Measurements from ENCODE around the gene ADGRF5. TPM values are rescaled to one million over a fixed set of nuclear protein-coding genes. Genes with fewer than 3 reads are reported as not detected.

Gene ADGRF5
- total RNA-seq, 3 donors from 2014 or later (not counting 1 experiment from before 2014, with no cell fraction given), result not detected

DNA sequence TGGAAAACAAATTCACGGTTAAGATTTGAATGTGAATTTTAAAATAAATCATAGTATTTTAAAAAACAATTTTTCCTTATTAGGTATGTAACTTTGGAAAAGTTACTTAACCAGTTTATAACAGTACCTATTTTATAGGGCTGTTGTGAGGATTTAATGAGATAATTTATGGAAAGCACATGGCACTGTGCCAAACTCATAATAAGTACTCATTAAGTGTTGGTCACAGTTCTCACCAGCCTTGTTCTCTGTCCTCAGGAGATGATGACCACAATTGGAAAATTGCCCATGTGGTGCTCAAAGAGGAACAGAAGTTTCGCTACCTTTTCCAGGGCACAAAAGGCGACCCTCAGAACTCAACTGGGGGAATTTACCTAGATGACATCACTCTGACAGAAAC lies 88.9 kb downstream of the ADGRF5 start:
- peaks cover 0 to 17% of the 10 kb centered on the region in 2 donors for H3K27me3 Mint-ChIP-seq (ENCODE audit: low read depth in 2 of 2)
- Histone ChIP-seq H3K9me3 (ENCODE audit: control insufficient read depth, insufficient read depth, low read length) (no peaks in the 10 kb centered on the region), H3K27ac (ENCODE audit: low read length) (no peak overlapping the region), H3K36me3 (ENCODE audit: control insufficient read depth, insufficient read depth, low read length) (no peaks in the 10 kb centered on the region), H3K4me3 (ENCODE audit: low read length) (no peak overlapping the region), H3K4me1 (ENCODE audit: control insufficient read depth, insufficient read depth, low read length) (no peaks in the 10 kb centered on the region), H3K27me3 (ENCODE audit: control insufficient read depth, insufficient read depth, low read length) (no peaks in the 10 kb centered on the region)
- H3K36me3 Mint-ChIP-seq, result no peaks in the 10 kb centered on the region
- WGBS (ENCODE audit: insufficient coverage), result 62% methylated on average over 2 of the region's 3 CpGs
- H3K4me1 Mint-ChIP-seq, result no peaks in the 10 kb centered on the region
- H3K4me3 Mint-ChIP-seq, result no peak overlapping the region
- ATAC-seq (no peak), DNase-seq (no peak)
- H3K9me3 Mint-ChIP-seq, result no peaks in the 10 kb centered on the region
- H3K27ac Mint-ChIP-seq, result no peak overlapping the region
- intact Hi-C loops (cut with micrococcal nuclease), result no loop called here
- TF ChIP-seq, protein P1, sequence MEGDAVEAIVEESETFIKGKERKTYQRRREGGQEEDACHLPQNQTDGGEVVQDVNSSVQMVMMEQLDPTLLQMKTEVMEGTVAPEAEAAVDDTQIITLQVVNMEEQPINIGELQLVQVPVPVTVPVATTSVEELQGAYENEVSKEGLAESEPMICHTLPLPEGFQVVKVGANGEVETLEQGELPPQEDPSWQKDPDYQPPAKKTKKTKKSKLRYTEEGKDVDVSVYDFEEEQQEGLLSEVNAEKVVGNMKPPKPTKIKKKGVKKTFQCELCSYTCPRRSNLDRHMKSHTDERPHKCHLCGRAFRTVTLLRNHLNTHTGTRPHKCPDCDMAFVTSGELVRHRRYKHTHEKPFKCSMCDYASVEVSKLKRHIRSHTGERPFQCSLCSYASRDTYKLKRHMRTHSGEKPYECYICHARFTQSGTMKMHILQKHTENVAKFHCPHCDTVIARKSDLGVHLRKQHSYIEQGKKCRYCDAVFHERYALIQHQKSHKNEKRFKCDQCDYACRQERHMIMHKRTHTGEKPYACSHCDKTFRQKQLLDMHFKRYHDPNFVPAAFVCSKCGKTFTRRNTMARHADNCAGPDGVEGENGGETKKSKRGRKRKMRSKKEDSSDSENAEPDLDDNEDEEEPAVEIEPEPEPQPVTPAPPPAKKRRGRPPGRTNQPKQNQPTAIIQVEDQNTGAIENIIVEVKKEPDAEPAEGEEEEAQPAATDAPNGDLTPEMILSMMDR (IDR thresholded peaks at IDR 0.05), result no peak

DNA sequence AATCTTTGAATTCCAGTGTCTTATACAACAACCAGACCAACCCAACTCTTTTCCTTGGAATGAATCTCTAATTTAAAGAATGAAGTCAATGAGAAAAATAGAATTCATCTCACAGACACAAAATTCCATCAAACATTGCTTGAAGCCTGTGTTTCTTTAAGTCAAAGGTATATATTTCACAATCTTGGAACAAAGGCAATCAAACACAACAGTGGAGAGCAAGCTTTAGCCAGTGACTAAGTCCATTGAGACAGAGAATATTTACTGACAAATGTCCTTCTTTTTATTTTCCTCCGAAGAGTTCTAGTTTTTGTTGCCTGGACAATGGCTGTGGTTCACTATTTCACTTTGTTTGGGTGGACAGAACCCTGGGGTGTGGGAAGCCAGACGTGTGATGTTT lies 92.8 kb downstream of the ADGRF5 start:
- Mint-ChIP-seq H3K4me1 (no peaks in the 10 kb centered on the region), H3K27ac (no peak overlapping the region), H3K36me3 (no peaks in the 10 kb centered on the region), H3K4me3 (no peak overlapping the region), H3K9me3 (no peaks in the 10 kb centered on the region), H3K27me3 (ENCODE audit: low read depth in 2 of 2) (peaks cover 0 to 16% of the 10 kb centered on the region in 2 donors)
- TF ChIP-seq, protein P1 (IDR thresholded peaks at IDR 0.05), result no peak
- Histone ChIP-seq H3K4me1 (ENCODE audit: control insufficient read depth, insufficient read depth, low read length) (no peaks in the 10 kb centered on the region), H3K27me3 (ENCODE audit: control insufficient read depth, insufficient read depth, low read length) (no peaks in the 10 kb centered on the region), H3K4me3 (ENCODE audit: low read length) (no peak overlapping the region), H3K27ac (ENCODE audit: low read length) (no peak overlapping the region), H3K36me3 (ENCODE audit: control insufficient read depth, insufficient read depth, low read length) (no peaks in the 10 kb centered on the region), H3K9me3 (ENCODE audit: control insufficient read depth, insufficient read depth, low read length) (no peaks in the 10 kb centered on the region)
- 83% methylated on average over 2 of the region's 2 CpGs for WGBS (ENCODE audit: insufficient coverage)
- intact Hi-C loops (cut with micrococcal nuclease), result no loop called here
- DNase-seq (no peak), ATAC-seq (no peak)

DNA sequence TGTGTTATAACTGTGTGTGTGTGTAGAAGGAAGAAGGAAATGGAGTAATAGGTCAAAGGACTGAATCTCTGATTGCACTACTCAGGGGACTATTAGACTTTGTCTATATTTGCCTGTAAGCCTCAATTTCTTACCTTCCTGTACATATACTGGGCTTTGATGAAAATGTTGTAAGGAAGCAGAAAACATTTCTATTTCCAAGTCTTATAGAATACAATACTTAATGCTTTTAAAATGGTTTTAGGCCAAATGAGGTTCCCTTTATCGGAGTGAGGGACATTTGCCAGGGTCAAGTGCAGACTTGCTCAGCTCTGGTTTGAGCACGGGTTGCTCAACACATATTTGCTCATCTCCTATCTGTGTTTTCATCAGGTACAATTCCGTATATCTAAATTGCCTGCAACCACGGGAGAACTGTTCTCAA lies 100.3 kb downstream of the ADGRF5 start:
- TF ChIP-seq, protein P1 (IDR thresholded peaks at IDR 0.05), result no peak
- Histone ChIP-seq H3K4me1 (ENCODE audit: control insufficient read depth, insufficient read depth, low read length) (no peaks in the 10 kb centered on the region), H3K9me3 (ENCODE audit: control insufficient read depth, insufficient read depth, low read length) (no peaks in the 10 kb centered on the region), H3K4me3 (ENCODE audit: low read length) (no peak overlapping the region), H3K27me3 (ENCODE audit: control insufficient read depth, insufficient read depth, low read length) (no peaks in the 10 kb centered on the region), H3K27ac (ENCODE audit: low read length) (no peak overlapping the region), H3K36me3 (ENCODE audit: control insufficient read depth, insufficient read depth, low read length) (no peaks in the 10 kb centered on the region)
- H3K36me3 Mint-ChIP-seq, result no peaks in the 10 kb centered on the region
- intact Hi-C loops (cut with micrococcal nuclease), result no loop called here
- no peaks in the 10 kb centered on the region for H3K9me3 Mint-ChIP-seq
- no peak for ATAC-seq
- WGBS (ENCODE audit: insufficient coverage), result 96% methylated on average over 3 of the region's 4 CpGs
- no peaks in the 10 kb centered on the region for H3K4me1 Mint-ChIP-seq
- peaks cover 0 to 5% of the 10 kb centered on the region in 2 donors for H3K27me3 Mint-ChIP-seq (ENCODE audit: low read depth in 2 of 2)
- no peak overlapping the region for H3K27ac Mint-ChIP-seq
- no peak for DNase-seq
- H3K4me3 Mint-ChIP-seq, result no peak overlapping the region

DNA sequence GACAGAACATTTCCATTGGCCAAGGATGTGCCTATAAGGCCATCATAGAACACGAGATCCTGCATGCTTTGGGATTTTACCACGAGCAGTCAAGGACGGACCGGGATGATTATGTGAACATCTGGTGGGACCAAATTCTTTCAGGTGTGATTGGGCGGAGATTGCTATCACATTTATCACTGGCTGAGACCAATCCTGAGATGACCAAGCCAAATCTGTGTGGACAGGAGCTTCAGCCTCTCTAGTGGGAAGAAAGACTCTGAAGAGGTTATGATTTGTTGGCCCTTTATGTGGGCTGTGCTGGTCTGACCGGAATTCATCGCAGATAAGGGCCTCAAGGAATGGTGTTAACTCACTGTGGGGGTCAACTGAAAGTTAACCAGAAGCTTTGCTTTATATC lies 102.2 kb downstream of the ADGRF5 start:
- H3K27ac Mint-ChIP-seq, result no peak overlapping the region
- H3K4me1 ChIP-seq (ENCODE audit: control insufficient read depth, insufficient read depth, low read length), result no peaks in the 10 kb centered on the region
- H3K9me3 Mint-ChIP-seq, result peaks cover 0 to 2% of the 10 kb centered on the region in 2 donors
- H3K27me3 ChIP-seq (ENCODE audit: control insufficient read depth, insufficient read depth, low read length), result no peaks in the 10 kb centered on the region
- H3K4me1 Mint-ChIP-seq, result no peaks in the 10 kb centered on the region
- H3K9me3 ChIP-seq (ENCODE audit: control insufficient read depth, insufficient read depth, low read length), result no peaks in the 10 kb centered on the region
- no peak overlapping the region for H3K4me3 ChIP-seq (ENCODE audit: low read length)
- H3K27me3 Mint-ChIP-seq (ENCODE audit: low read depth in 2 of 2), result peaks cover 3 to 4% of the 10 kb centered on the region in 2 donors
- TF ChIP-seq, protein P1 (IDR thresholded peaks at IDR 0.05), result no peak
- no peak overlapping the region for H3K4me3 Mint-ChIP-seq
- ATAC-seq (no peak), DNase-seq (no peak)
- H3K36me3 ChIP-seq (ENCODE audit: control insufficient read depth, insufficient read depth, low read length), result no peaks in the 10 kb centered on the region
- intact Hi-C loops (cut with micrococcal nuclease), result no loop called here
- H3K27ac ChIP-seq (ENCODE audit: low read length), result no peak overlapping the region
- WGBS (ENCODE audit: insufficient coverage), result 91% methylated on average over 7 of the region's 7 CpGs
- H3K36me3 Mint-ChIP-seq, result no peaks in the 10 kb centered on the region

All from natural killer cell (primary cell).